Esophagus squamous epithelium (tissue), 4 donors: ENCODE measurements around the gene C1orf226. TPM values are rescaled to one million over a fixed set of nuclear protein-coding genes. Genes with fewer than 3 reads are reported as not detected.

Experiments used
- small RNA-seq, 4 donors: library from RNA; depleted of rRNA; stranded (forward); fragments of <200 nt; gene quantifications; one replicate each; pipeline ENCODE3, GENCODE V24; 2016
- total RNA-seq, 4 donors: library from RNA; depleted of rRNA; stranded (reverse); fragments of >200 nt; gene quantifications; one replicate each; pipeline ENCODE4 v1.1.0, GENCODE V29; 2016

Gene C1orf226
- total RNA-seq, 4 donors from 2014 or later, result 1.7 to 5.3 (median 3.6) TPM

Small RNA genes within 50 kb of the gene (small RNA-seq; reads per million reads assigned to genes)
- gene MIR556 (0 reads per million in 4 donors), gene RNA5SP61 (0 reads per million in 4 donors)

Other genes starting within 250 kb of the C1orf226 start
- gene SPATA46, start 4.9 kb upstream of the C1orf226 start, total RNA-seq, result not detected
- 1 to 10 TPM in 1 of 4 donors, under 1 TPM in 3; 0.57 to 2.7 (median 0.78) TPM for gene SH2D1B, start 30.4 kb downstream of the C1orf226 start, total RNA-seq
- 10 to 100 TPM; 24.8 to 42.6 (median 34.7) TPM for gene UHMK1, start 116.1 kb downstream of the C1orf226 start, total RNA-seq
- gene UAP1, start 180.0 kb downstream of the C1orf226 start, total RNA-seq, result 10 to 100 TPM; 36.4 to 64.3 (median 49.3) TPM